Measurements from ENCODE around the gene TMCC3.
"Not testable (repeated sequence)": the region's sequence is repeated elsewhere in the genome, so short reads cannot be mapped to it uniquely, and the experiment has no call there.

The TMCC3 gene

DNA sequence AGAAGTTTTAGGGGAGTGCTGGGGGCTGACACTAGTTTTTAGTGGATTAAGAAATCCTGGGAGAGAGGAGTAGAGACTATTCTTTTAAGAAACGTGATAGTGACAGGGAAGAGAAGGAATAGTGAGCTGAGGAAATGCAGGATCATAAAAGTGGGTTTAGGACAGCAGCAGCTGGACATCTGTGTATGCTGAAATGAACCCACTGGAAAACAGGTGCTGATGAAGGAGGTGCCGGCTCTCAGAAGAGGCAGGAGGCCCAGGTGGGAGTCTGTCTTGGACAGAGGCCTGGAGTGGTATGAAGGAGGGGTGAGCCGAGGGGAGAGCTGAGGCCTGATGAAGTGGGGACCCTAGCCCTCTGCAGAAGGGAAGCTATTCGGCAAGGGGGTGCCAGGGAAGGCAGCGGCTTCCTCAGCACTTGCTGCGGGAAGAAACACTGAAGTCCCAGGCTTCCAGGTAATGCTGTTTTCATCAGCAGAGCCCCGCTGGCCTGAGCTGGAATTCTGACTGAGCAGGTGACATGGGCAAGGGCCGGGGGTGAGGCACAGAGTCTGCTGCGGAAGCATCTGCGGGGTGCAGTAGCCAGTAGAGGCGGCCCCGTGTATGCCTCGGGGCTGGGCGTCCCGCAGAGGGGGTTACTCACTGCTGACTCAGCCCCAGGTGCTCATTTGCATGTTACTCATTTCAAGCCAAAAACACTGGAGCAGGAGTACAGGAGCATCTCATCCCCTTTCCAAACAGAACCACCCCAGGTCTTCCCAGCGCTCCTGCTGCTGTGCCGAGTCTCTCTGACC is 89.7 kb downstream of the TMCC3 start:
- H3K4me1 Mint-ChIP-seq (ENCODE audit: low read depth): no peaks in the 10 kb centered on the region
- no peaks in the 10 kb centered on the region for H3K9me3 Mint-ChIP-seq (ENCODE audit: low read depth)
- H3K27ac Mint-ChIP-seq: no peak overlapping the region
- H3K4me3 Mint-ChIP-seq: no peak overlapping the region
- peaks cover 7% of the 10 kb centered on the region for H3K27me3 Mint-ChIP-seq
- H3K36me3 Mint-ChIP-seq: no peaks in the 10 kb centered on the region

DNA sequence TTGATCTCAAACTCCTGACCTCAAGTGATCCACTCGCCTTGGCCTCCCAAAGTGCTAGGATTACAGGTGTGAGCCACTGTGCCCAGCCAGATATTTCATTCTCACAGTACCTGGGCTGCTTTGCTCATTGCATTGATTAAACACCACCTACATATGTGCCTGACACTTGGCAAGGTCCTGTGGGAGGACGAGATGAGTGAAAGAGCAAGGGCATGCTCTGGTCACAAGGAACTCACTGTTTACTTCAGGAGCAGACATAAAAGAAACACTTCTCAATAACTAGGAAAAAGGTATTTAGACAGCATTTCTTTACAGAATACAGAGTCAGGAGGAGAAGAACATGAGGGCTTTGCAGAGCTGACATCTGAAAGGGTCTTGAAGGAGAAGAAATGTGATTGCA is 91.7 kb downstream of the TMCC3 start:
- Mint-ChIP-seq H3K4me1 (ENCODE audit: low read depth) (no peaks in the 10 kb centered on the region), H3K4me3 (no peak overlapping the region), H3K27me3 (peaks cover 11% of the 10 kb centered on the region), H3K27ac (no peak overlapping the region), H3K36me3 (no peaks in the 10 kb centered on the region), H3K9me3 (ENCODE audit: low read depth) (no peaks in the 10 kb centered on the region)

DNA sequence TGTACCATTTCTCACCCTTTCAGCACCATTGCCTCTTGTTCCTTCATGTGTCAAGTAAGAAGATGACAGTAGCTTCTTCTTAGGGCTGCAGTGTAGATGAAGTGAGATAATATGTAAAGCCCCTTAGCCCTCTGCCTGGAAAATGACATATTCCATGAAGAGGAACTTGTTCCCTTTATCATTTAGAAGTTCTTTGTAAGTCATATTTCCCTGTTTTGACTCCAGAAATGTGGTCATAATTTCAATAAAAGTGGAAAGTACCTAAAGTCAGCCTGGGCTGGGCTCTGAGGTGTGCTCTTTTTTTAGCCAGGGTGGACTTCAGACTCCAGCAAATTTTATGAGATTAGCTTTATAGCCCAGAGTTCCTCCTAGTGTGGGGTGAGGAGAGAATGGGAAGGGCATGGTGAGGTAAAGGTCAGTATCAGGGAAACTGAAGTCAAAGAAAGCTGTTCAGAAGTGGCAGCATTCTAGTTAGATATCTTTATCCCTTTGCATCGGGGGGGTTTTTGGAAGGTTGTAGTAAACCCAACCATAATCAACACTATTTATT is 92.5 kb downstream of the TMCC3 start:
- Mint-ChIP-seq H3K4me3 (no peak overlapping the region), H3K27me3 (peaks cover 11% of the 10 kb centered on the region), H3K4me1 (ENCODE audit: low read depth) (no peaks in the 10 kb centered on the region), H3K9me3 (ENCODE audit: low read depth) (no peaks in the 10 kb centered on the region), H3K27ac (no peak overlapping the region), H3K36me3 (no peaks in the 10 kb centered on the region)

DNA sequence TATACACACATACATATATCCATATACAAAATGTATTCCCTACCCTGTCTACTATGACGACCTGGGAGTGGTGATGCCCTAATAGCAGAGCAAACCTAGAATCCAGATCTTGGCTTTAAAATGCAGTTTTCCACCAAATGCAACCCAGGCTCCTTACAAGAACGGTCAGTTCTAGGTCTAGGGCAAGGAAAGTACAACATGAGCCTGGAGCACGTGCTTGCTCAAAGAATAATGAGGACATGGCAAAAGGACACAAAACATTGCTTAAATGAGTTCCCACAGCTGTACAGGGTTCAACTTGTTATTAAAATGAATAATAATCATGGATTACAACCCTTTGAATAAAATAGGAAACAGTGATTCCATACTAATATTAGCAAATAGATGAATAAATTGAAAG is 94.7 kb downstream of the TMCC3 start:
- no peak overlapping the region for H3K4me3 Mint-ChIP-seq
- H3K27ac Mint-ChIP-seq: no peak overlapping the region
- H3K9me3 Mint-ChIP-seq (ENCODE audit: low read depth): no peaks in the 10 kb centered on the region
- no peaks in the 10 kb centered on the region for H3K4me1 Mint-ChIP-seq (ENCODE audit: low read depth)
- H3K27me3 Mint-ChIP-seq: peaks cover 13% of the 10 kb centered on the region
- no peaks in the 10 kb centered on the region for H3K36me3 Mint-ChIP-seq

DNA sequence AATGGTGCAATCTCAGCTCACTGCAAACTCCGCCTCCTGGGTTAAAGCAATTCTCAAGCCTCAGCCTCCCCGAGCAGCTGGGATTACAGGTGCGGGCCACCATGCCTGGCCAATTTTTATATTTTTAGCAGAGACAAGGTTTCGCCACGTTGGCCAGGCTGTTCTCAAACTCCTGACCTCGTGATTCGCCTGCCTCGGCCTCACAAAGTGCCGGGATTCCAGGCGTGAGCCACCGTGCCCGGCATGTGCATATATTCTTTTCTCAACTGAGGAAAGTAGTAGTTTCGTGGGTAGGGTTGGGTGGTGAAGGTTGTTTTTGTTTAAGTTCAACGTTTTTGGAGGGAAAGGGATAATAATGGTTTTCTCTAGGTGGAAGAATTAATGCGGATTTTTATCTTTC is 96.5 kb downstream of the TMCC3 start:
- H3K4me3 Mint-ChIP-seq: no peak overlapping the region
- no peak overlapping the region for H3K27ac Mint-ChIP-seq
- H3K36me3 Mint-ChIP-seq: no peaks in the 10 kb centered on the region
- H3K27me3 Mint-ChIP-seq: peaks cover 8% of the 10 kb centered on the region
- H3K9me3 Mint-ChIP-seq (ENCODE audit: low read depth): peaks cover 1% of the 10 kb centered on the region
- no peaks in the 10 kb centered on the region for H3K4me1 Mint-ChIP-seq (ENCODE audit: low read depth)

DNA sequence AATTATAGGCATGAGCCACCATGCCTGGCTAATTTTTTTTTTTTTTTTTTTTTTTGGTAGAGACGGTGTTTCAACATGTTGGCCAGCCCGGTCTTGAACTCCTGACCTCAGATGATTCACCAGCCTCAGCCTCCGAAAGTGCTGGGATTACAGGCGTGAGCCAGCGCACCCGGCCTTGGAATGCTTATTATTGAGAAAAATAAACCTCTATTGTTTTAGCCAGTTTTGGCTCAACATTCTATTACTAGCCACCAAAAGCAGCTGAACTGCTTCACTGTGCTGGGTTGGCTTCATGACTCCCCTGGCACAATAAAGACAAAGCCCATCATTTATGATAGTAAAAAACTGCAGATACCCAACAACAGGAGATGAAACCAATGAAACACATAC is 97.2 kb downstream of the TMCC3 start:
- Mint-ChIP-seq H3K4me3 (no peak overlapping the region), H3K9me3 (ENCODE audit: low read depth) (peaks cover 9% of the 10 kb centered on the region), H3K27ac (no peak overlapping the region), H3K4me1 (ENCODE audit: low read depth) (no peaks in the 10 kb centered on the region), H3K27me3 (peaks cover 8% of the 10 kb centered on the region), H3K36me3 (peaks cover 2% of the 10 kb centered on the region)

DNA sequence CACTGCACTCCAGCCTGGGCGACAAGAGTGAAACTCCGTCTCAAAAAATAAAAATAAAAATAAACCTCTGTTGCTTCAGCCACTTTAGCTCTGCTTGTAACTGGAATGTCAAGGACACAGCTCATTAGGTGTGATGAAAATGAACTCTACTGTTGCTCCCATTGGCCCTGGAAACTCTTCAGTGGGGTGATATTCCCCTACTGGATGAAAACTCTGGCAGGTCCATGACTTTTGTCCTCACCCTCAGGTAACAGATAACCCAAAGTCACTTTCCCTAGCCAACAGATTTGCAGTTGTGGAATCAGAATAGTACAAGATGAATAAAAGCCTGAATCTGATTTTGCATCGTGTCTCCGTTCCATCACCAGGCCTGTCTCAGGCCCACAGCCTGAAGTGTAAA is 98.5 kb downstream of the TMCC3 start:
- no peaks in the 10 kb centered on the region for H3K4me1 Mint-ChIP-seq (ENCODE audit: low read depth)

DNA sequence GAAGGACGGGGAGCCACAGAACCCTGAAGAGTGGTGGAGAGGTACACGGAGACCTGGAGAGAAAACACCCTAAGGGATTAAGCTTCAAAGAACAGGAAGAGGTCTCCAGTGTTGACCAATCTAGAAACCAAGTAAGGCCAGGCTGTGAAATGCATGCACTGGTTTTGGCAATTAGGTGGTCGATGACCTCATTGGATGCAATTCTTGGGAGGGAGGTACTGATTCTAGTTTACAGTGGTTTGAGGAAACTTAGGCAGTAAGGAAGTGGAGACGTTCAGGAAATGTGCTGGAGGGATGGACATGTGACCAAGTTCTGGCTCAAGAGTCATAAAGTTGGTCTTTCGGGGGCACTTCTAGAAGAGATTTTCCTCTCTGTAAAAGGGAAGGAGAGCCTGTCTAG is 99.4 kb downstream of the TMCC3 start:
- Mint-ChIP-seq H3K36me3 (peaks cover 10% of the 10 kb centered on the region), H3K27me3 (peaks cover 8% of the 10 kb centered on the region), H3K9me3 (ENCODE audit: low read depth) (peaks cover 21% of the 10 kb centered on the region), H3K27ac (no peak overlapping the region), H3K4me1 (ENCODE audit: low read depth) (no peaks in the 10 kb centered on the region), H3K4me3 (no peak overlapping the region)

More for the DNA sequence above, 98.5 kb downstream of the TMCC3 start:
- Mint-ChIP-seq H3K36me3 (peaks cover 10% of the 10 kb centered on the region), H3K27ac (no peak overlapping the region), H3K27me3 (peaks cover 8% of the 10 kb centered on the region), H3K9me3 (ENCODE audit: low read depth) (peaks cover 21% of the 10 kb centered on the region), H3K4me3 (no peak overlapping the region)

DNA sequence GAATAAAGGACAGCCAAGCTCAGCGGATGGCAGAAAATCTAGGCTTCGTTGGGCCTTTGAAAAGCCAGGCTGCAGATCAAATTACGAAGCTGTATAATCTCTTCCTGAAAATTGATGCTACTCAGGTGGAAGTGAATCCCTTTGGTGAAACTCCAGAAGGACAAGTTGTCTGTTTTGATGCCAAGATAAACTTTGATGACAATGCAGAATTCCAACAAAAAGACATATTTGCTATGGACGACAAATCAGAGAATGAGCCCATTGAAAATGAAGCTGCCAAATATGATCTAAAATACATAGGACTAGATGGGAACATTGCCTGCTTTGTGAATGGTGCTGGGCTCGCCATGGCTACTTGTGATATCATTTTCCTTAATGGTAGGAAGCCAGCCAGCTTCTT is 101.5 kb downstream of the TMCC3 start:
- not testable (repeated sequence) for H3K27ac Mint-ChIP-seq; H3K4me3 Mint-ChIP-seq; H3K27me3 Mint-ChIP-seq; H3K4me1 Mint-ChIP-seq (ENCODE audit: low read depth)
- H3K36me3 Mint-ChIP-seq: peaks cover 15% of the 10 kb centered on the region
- peaks cover 24% of the 10 kb centered on the region for H3K9me3 Mint-ChIP-seq (ENCODE audit: low read depth)

DNA sequence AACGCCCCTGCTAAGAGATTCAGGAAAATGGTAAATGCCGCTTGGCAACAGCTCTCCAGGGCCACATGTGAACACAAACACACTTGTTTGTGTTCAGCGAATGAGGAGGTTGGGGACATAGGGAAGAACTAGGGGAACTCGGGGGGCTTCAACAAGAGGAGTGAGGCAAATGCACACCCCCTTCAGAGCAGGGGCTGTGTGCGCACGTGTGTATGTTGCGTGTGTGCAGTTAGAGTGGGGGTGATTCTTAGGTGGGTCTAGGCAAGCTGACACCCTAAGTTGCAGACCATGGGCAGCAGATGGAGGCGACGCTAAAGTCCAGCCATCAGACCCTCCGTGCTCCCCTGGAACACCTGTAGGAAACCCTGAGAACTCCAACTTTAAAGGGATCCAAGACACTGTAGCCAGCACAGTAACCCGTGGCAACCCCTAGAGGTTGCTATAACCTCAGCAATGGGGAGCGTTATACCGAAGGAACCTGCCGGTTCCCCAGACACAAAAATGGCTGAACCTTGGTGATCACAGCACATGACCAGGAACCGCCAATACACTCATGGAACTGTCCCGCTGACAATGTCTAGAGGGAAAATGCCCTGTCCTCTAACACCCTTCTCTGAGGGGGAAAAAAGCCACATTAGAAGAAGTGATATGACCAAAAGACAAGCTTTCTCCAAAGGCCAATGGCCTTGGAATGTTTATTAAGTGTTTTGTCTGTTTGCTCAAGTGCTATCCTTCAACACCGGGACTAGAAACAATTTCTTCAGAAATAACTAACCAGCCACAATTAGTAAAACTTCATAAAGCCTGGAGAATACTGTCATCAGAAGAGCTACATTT is 104.2 kb downstream of the TMCC3 start:
- Mint-ChIP-seq H3K27me3 (peaks cover 3% of the 10 kb centered on the region), H3K4me3 (no peak overlapping the region), H3K36me3 (peaks cover 15% of the 10 kb centered on the region)

DNA sequence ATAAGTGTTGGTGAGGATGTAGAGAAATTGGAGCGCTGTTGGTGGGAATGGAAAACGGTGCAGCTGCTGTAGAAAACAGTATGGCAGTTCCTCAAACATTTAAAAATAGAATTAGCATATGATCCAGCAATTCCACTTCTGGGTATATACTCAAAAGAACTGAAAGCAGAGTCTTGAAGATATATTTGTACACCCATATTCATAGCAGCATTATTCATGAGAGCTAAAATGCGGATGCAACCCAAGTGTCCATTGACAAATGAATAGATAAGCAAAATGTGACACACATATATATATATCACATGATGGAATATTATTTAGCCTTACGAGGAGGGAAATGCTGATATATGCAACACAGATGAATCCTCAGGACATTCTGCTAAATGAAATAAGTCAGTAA is 106.0 kb downstream of the TMCC3 start:
- Mint-ChIP-seq H3K27me3 (no peaks in the 10 kb centered on the region), H3K27ac (no peak overlapping the region), H3K4me1 (ENCODE audit: low read depth) (no peaks in the 10 kb centered on the region), H3K9me3 (ENCODE audit: low read depth) (peaks cover 24% of the 10 kb centered on the region), H3K36me3 (peaks cover 15% of the 10 kb centered on the region), H3K4me3 (no peak overlapping the region)

More for the DNA sequence above, 104.2 kb downstream of the TMCC3 start:
- Mint-ChIP-seq H3K9me3 (ENCODE audit: low read depth) (peaks cover 24% of the 10 kb centered on the region), H3K27ac (no peak overlapping the region), H3K4me1 (ENCODE audit: low read depth) (no peaks in the 10 kb centered on the region)

DNA sequence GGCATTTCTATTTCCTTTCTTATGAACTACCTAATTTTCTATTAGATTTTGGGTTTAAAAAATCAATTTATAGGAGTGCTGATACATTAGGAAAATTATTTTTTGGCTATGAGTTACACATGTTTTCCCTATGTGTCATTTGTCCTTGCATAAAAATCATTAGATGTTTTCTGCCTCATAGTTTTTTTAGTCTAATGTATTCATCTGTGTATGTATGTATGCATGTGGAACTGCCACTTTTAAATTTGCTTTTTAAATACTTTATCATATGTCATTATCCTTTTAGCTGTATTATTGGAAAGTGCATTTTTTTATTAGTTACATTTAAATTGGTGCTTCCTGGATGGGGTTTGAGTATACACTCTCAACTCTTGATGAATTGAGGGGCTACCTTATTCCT is 112.0 kb downstream of the TMCC3 start:
- no peaks in the 10 kb centered on the region for H3K9me3 Mint-ChIP-seq (ENCODE audit: low read depth)
- H3K4me1 Mint-ChIP-seq (ENCODE audit: low read depth): no peaks in the 10 kb centered on the region
- no peak overlapping the region for H3K27ac Mint-ChIP-seq
- no peak overlapping the region for H3K4me3 Mint-ChIP-seq
- H3K36me3 Mint-ChIP-seq: no peaks in the 10 kb centered on the region
- peaks cover 2% of the 10 kb centered on the region for H3K27me3 Mint-ChIP-seq

DNA sequence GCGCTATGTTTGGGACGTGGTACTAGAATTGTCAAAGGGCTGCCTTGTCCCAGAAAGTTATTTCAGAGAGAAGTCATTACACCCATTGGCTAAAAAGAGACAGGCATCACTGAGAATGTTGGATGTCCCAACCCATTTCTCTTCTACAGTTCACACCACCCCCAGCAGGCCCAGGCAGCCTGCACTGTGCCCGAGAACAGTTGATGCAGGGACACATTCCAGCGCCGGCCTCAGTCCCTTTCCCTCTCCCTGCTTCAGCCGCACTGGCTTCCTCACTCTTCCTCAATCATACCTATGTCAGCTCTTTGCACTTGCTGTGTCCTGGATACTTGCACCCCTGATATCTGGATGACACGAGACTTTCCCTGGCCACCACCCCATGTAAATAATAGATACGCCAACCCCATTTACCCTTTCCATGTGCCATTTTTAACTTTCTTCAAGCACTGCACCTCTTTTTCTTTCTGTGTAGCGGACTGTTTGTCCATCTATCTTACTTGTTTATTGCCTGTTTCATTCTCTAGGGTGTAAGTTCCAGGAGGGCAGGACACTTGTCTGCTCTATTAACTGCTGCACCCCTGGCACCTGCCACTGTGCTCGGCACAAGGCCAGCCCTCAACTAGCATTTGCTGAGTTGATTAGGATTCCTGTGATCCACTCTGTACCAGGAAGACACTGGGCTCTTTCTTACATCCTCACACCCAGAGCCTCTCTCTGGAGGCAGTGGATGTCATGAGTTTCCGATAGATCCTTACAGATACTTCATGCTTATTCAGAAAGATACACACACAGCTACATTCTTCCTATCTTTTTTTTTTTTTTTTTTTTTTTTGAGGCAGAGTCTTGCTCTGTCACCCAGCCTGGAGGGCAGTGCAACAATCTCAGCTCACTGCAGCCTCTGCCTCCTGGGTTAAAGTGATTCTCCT is 114.1 kb downstream of the TMCC3 start:
- Mint-ChIP-seq H3K9me3 (ENCODE audit: low read depth) (no peaks in the 10 kb centered on the region), H3K27ac (no peak overlapping the region), H3K4me1 (ENCODE audit: low read depth) (peaks cover 2% of the 10 kb centered on the region), H3K36me3 (no peaks in the 10 kb centered on the region), H3K4me3 (no peak overlapping the region), H3K27me3 (peaks cover 5% of the 10 kb centered on the region)

DNA sequence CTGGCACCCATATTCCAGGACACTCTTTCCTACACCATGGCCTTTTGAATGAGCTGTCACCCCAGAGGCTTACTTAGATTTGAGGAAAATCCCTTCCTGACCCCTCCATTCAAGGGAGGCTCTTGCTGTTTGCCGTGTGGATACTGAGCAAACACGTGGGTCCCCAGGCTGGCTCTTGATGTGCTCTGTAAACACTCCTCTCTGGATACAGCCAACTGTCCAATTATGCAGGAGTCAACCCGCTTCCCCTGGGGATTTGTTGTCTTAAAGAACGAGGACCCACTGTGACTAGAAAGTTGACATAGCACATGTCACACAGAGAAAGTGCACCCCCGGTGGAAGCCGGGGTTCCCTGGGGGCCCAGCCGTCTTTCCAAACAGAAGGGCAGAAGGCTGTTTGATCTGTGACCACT is 114.8 kb downstream of the TMCC3 start:
- Mint-ChIP-seq H3K9me3 (ENCODE audit: low read depth) (no peaks in the 10 kb centered on the region), H3K27me3 (peaks cover 5% of the 10 kb centered on the region), H3K4me3 (no peak overlapping the region), H3K27ac (no peak overlapping the region), H3K4me1 (ENCODE audit: low read depth) (peaks cover 2% of the 10 kb centered on the region), H3K36me3 (no peaks in the 10 kb centered on the region)
